B cell (primary cell): Measurements from ENCODE around the gene HSPB9.

ENCODE experiments used
- EZH2 ChIP-seq: IDR thresholded peaks from 2 replicates; pipeline ENCODE4 v1.6.1; 2012; ENCODE audit warnings: borderline replicate concordance, low read depth, mild to moderate bottlenecking, moderate library complexity, low read length; ENCODE audit not compliant: insufficient read depth, poor library complexity, severe bottlenecking
- TF ChIP-seq, protein P1 (sequence below): fragments of 200-600 bp; IDR thresholded peaks from one replicate; pipeline ENCODE4 v1.8.0; 2022; ENCODE audit warnings: antibody characterized with exemption, mild to moderate bottlenecking

DNA sequence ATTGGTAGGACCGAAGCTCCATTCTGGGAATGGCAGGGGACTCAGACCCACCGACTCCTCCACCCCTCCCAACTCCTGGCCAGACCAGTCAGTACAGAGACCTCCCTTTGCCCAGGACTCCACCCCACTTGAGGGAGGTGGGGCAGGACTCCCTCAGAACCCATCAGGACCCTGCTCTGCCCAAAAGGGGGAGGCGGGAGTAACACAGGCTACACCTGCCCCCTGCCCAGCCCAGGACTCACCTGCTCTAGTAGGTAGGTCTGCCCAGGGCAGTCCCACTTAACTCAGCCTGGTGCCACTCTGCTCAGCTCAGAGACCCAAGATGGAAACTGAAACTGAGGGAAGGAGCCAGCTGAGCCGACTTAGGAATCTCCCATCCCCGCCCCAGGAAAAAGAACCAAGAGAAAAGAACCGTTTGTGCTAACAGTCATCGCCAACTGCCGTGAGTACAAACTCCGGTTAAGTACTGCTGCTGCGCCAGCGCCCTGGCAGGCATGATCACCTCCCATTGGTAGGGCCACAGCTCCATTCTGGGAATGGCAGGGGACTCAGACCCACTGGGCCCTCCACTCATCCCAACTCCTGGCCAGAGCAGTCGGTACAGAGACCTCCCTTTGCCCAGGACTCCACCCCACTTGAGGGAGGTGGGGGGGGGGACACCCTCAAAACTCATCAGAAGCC lies 10.6 kb upstream of the HSPB9 start:
- TF ChIP-seq EZH2, result no peak
- TF ChIP-seq, protein P1, sequence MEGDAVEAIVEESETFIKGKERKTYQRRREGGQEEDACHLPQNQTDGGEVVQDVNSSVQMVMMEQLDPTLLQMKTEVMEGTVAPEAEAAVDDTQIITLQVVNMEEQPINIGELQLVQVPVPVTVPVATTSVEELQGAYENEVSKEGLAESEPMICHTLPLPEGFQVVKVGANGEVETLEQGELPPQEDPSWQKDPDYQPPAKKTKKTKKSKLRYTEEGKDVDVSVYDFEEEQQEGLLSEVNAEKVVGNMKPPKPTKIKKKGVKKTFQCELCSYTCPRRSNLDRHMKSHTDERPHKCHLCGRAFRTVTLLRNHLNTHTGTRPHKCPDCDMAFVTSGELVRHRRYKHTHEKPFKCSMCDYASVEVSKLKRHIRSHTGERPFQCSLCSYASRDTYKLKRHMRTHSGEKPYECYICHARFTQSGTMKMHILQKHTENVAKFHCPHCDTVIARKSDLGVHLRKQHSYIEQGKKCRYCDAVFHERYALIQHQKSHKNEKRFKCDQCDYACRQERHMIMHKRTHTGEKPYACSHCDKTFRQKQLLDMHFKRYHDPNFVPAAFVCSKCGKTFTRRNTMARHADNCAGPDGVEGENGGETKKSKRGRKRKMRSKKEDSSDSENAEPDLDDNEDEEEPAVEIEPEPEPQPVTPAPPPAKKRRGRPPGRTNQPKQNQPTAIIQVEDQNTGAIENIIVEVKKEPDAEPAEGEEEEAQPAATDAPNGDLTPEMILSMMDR, result no peak
